Measurements from ENCODE around the gene CDH13.

The CDH13 gene

DNA sequence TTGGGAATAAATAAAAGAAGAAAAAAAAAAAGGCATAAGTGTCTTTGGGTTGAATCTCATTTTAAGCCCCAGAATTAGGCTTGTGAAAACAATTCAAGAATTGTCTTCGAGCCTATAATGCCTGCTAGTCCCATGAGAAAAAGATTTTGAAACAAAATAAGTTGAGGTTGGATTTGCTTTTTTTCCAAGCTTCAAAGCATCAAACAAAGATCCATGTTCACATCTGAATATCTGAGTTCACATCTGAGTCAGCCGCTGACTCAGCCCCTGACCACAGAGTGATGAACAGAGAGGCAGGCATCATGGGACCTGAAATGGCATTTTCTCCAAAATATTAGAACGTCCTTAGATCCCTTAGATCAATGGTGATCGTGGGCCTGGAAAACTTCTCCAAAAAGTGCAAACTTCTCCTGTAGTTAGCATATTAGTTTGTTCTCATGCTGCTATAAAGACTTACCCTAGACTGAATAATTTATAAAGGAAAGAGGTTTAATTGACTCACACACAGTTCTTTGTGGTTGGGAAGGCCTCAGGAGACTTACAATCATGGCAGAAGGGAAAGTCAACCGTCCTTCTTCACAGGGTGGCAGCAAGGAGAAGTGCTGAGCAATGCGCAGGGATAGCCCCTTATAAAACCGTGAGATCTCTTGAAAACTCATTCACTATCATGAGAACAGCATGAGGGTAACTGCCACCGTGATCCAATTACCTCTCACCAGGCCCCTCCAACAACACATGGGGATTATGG lies 886.4 kb downstream of the CDH13 start:
- peak; percentile 60 for DNase-seq (ENCODE audit: low spot score)

DNA sequence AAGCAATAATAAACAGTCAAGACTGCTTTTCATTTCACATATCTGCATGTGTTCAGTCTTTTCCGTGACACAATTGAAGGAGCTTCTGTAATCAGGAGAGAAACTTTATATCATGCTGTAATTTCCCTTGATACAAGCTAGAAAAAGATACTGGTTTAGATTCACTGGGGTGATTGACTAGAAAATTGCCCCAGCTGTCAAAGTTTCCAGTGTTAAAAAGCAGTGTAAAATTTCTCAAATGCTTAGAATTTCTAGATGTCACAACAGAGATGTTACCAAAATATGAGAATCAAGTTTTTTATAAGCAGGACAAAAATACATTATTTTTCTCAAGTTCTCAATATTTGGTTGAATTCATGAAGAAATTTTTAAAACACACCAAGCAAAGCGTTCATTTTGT lies 888.6 kb downstream of the CDH13 start:
- no peak for DNase-seq (ENCODE audit: low spot score)

DNA sequence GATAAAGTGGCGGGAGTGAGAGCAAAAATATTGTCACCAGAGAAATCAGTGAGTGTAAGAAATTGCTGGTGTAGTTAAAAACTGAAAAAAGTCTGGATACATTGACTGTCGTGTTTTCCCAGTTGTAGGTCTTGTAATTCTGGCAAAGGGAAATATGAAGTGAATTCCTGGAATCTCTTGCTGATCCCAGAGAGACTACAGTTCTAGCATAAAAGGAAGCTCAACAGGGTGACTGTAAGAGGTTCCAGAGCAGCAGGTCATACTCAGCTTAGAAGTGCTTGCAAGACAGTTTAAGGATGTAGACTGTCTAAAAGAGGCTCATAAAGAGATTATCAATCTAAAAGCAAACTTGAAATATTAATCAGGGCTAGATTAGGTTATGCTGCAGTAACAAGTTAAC lies 890.2 kb downstream of the CDH13 start:
- DNase-seq (ENCODE audit: low spot score): no peak

DNA sequence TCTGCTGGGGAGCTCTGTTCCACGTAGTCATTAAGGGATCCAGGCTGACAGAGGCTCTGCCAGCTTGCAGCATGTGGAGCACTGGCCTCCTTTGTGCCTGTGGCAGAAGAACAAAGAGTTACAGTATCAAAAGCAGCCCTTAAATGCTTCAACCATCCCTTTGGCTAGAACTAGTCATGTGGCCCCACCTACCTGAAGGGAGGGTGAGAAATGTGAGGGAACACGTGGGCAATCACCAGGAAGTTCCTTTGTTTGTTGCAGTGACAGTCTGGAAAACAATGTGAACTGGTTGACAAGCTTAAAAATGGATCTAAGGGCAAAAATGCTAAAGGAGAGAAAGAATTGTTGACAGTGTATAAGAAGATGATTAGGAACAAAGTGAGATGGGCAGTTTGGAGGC lies 890.6 kb downstream of the CDH13 start:
- DNase-seq (ENCODE audit: low spot score): no peak

DNA sequence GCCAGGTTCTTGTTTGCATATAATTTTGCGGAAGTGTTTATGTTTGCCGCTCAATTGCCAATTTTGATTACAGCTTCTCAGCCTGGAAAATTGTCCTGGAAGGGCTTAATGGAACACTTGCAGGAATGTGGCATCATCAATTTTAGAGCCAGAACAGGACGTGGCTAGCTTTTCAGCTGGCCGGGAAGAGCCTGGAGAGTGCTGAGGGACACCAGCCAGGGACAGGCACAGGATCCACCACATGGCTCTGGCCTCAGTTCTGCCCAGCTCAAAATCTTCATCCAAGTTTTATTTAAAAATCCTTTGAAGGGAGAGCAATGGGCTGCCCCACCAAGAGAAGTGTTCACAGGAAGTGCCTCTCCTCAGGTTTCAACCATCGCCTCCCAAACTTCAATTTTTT lies 893.8 kb downstream of the CDH13 start:
- no peak for DNase-seq (ENCODE audit: low spot score)

DNA sequence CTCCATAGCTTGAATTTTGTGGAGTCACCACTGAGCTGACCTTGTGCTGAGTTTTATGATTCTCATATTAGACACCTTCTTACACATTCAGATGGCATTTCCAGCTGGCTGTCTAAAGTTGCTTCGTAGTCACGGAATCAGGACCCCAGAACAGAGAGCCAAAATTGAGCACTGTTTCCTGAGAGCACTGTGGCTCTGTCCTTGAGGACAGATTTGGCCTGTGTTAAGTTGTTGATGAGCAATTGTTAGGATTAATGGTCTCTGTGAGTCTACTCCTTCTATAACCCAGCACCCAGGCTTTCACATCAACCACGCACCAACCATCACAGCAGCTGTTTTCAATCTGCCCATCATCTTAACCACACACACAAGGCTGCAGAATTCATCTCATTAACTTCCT lies 903.5 kb downstream of the CDH13 start:
- no peak for DNase-seq (ENCODE audit: low spot score)

DNA sequence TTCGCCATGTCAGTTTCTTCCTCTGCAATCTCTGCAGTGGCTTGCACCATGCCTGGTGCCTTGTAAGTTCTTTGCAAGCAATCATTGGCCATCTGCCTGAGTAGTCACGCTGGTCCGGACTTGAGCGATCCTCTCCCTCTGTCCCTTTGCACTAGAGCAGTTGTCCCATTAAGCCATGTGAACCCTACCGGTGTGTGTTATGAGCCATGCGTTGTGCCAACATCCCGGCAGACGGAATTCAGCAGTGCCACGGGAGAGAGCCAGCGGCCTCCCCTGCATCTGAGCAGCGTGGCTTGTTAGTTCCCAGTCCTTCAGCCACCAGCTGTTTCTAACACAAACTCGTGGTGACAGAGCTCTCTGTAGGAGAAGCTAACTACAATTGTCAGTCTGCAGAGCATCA lies 905.9 kb downstream of the CDH13 start:
- DNase-seq (ENCODE audit: low spot score): no peak

DNA sequence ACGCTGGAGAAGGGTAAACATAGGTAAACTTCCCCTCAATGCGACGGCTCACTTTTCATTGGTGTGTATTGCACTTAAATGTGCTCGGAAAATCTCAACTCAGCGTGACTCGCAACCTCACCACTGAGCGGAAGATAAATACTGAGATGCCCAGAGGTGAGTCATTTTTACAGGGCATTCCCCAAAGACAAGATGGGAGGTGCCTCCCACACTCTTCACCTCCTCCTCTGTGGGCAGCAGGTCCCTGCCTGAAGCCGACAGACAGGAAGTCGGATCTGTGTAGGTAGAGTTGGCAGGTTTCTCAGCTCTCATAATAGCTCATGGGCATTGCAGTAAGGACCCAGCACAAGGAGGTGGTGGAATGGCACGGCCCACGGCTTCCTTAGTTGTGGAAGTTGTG lies 906.4 kb downstream of the CDH13 start:
- DNase-seq (ENCODE audit: low spot score): peak; percentile 2

DNA sequence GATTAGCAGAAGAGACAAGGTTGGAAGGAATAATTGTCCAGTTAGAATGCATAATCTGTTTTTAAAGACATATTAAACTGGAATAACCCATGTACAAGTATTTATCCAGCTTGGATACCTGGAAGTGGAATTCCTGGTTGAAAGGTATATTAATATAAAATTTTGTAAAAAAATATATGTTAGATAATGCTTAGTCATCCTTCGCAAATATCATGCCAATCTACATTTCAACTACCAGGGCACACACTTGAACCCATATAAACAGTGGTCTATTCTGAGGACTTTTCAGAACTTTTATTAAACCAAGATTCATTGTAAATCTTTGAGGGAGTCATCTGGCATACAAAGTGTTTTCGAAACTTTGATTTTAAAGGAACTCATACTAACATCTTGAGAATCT lies 911.9 kb downstream of the CDH13 start:
- DNase-seq (ENCODE audit: low spot score): no peak

DNA sequence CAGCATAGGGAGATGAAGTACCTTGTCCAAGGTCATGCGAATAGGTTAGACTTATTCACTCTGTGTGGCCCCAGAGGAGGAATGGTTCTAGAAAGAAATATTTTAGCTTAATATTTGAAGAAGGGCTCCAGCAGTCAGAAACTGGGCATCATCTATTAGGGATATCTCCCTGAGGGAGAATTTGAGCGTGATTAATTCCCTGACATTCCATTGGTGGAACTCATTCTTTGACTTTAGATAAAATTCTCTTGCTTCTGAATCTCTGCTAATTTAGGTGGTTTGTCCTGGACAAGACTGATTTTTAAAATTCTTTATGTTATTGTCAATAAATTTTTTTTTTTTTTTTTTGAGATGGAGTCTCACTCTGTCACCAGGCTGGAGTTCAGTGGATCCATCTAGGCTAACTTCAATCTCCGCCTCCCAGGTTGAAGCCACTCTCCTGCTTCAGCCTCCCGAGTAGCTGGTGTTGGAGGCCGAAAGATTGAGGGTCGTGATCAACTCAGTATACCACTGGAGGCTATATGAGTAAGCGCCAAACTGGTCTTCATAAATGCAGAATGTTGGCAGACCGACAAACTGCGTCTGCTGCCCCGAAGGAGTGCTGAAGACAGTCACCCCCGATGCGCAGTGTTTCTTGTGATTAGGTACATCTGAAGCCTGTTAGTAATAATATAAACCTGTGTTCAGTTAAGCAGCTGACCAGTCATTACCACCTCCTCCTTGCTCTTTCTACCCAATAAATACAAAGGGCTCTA lies 913.1 kb downstream of the CDH13 start:
- DNase-seq (ENCODE audit: low spot score): no peak

DNA sequence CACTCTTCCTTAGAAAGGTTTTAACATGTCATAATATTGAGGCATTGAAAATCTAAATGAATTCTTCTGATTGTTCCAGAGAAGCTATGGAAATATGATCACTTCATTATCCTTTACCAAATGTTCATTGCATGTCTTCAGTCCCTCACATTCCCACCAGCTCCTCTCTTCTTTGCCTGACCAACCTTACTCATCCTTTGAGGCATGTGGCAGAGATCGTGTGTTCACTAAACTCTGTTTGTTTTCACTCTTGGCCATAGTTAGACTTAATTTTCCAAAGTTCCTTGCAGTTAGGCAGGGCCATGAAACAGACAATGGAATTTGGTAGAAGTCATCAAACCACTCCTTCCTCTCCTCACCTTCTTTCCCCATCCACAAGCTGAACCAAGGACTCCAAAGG lies 914.5 kb downstream of the CDH13 start:
- DNase-seq (ENCODE audit: low spot score): no peak

DNA sequence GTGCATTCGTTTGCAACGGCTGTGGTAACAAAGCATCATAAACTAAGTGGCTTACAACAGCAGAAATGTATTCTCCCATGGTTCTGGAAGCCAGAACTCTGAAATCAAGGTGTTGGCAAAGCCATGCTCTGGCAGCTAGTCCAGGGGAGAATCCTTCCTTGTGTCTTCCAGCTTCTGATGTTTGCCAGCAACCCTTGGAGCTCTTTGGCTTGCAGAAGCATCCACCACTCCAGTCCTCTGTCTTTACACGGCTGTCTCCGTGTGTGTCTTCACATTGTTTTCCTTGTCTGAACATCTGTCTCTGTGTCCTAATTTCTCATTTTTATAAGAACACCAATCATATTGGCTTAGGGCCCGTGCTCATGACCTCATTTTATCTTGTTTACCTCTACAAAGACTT lies 915.7 kb downstream of the CDH13 start:
- DNase-seq (ENCODE audit: low spot score): no peak

DNA sequence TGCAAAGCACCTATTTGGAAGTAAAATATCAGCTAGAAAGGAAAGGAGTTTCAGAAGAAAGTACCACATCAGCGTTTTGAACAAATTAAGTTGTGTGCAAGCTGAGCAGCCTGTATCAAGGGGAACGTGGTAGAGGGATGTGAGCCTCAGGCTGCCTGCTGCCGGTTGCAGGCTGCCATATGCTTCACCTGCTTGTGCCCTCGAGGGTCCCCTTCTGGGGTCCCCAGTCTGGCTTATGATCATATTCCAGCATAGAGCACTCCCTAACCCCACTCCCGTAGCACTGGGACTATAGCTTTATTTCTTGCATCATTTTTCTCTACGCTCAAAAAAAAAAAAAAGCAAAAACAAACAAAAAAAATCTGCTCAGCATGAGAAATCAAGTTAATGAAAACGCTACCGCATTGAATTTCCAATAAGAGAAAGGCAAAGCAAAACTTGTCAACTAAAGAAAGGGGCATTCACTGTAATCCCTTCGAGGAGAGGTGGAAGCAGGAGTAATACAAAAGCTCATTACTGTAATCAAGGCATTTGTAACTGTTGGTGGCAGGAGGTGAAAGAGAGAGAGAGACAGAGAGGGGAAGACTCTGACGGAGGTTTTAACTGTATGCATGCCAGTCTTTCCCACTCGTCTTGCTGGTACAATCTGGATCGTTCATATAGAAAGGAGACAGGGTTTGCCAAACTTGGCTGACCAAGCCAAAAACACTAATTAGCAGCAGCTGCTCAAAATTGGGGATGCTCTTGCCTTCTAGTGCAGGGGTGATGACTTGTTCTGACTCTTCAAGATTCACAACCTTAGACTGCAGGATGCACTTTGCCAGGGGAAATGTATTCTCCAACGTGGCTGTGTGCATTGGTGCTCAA lies 922.8 kb downstream of the CDH13 start:
- DNase-seq (ENCODE audit: low spot score): no peak

DNA sequence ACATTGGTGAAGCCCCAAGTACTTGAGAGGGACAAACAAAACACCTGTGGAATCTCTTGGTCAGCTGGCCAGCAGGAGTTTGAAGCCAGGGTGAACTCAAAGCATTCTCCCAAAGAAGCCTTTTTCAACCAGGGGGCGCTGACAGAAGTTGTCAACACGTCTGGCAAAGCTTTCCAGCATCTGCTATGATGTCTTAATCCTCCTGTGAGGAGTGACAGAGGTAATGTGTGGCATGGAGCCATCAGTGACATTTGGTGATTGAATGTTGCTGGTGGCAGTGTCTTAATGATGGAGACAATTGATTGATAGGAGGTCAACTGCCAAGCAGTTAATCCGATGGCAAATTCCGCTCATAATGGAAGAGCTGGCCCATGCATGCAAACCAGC lies 923.4 kb downstream of the CDH13 start:
- no peak for DNase-seq (ENCODE audit: low spot score)

DNA sequence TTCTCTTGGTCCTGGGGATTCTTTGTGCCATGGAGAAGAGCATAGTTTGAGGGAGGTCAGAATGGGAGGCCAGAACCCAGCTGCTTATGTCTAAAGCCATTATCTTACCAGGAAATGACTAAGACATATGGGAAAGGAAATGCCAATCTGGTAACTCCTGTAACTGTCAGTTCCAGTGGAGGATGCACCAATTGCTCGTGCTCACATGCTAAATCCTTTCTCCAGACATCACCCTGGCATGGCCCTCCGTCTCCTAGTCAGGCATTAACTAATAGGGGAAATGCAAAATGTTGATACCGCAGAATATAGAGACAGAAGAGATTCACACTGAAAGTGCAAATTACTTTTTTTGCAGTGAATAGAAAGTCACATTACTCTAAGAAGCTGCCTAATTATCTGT lies 925.5 kb downstream of the CDH13 start:
- peak; percentile 38 for DNase-seq (ENCODE audit: low spot score)

DNA sequence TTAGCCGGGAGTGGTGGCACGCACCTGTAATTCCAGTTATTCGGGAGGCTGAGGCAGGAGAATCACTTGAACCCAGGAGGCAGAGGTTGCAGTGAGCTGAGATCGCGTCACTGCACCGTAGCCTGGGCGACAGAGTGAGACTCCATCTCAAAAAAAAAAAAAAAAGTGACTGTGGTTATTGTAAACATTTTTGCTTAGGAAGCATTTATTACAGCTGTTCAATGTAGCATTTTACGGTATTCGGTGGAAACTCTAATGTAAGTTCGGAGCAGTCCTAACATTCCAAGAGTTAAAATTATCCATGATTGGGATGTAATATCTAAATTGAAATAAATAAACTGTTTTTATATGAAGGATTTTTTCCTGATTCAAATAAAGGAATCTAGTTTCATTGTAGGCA lies 926.2 kb downstream of the CDH13 start:
- DNase-seq (ENCODE audit: low spot score): no peak

DNA sequence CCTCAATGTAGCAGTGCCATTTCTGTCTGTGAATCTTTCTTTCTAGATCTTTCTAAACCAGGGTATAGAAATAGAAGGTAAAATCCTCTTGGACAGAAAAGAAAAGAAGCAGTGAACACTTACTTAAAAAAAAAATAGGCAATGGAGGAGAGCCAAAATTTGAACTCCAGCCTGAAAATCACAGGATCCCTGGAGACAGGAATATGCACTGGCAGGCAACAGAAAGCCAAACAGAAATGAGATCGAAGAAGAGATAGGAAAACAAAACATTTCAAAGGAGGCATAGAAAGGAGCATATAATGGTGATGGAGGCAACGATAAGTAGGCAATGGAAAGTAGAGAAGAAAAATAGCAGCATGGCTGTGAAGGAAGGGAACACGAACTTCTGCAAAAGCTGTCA lies 927.3 kb downstream of the CDH13 start:
- no peak for DNase-seq (ENCODE audit: low spot score)

DNA sequence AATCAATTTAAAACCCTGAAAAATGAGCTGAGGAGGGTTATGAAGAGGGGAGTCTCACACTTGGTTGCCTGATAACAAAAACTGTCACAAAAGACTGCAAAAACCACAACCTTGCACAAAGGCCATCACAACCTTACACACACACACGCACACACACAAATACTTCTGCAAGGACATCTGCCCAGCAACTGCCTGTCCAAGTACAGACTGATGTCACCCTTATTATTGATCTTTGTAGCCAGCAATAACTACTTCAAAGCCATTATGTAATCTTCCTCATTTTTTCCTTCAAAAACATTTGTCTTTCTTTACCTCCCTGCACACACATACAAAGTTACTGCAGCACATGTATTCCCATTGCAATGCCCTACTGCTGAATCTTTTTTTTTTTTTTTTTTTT lies 927.8 kb downstream of the CDH13 start:
- no peak for DNase-seq (ENCODE audit: low spot score)

DNA sequence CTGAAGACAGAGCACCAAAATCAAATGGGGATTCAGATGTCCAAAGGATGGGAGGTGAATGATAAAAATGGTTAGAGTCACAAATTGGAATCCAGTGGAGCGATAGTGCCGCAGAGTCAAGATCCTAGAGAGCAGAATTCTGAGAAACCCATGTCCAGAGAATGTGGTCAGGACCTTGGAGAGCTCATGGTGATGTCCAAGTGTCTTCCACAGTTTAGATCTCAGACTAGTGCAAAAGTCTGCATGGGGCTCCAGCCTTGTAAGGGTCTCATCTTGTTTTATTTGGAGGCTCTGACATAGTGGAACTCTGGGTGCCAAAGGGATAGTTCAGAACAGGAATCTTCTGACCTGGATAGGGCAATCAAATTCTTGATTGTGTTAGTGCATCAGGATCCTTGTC lies 935.1 kb downstream of the CDH13 start:
- DNase-seq (ENCODE audit: low spot score): peak; percentile 22

DNA sequence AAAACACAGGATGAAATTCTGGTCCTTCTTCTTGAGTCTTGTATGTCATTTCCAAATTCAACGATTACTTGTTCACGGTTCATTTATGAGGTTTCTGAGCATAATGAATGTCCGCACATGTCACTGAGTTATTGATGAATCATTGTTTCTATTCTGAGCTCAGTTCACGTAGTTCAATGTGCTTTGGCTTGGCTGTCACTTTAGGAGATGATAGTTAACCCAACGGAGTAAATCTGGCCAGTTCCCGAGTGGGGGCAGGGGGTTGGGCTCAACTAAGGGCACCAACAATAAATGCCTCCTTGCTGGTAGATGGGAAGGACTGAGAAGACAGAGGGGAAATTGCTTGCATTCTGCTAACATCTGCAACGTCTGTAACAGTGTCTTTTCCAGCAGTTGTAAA lies 941.6 kb downstream of the CDH13 start:
- no peak for DNase-seq (ENCODE audit: low spot score)

DNA sequence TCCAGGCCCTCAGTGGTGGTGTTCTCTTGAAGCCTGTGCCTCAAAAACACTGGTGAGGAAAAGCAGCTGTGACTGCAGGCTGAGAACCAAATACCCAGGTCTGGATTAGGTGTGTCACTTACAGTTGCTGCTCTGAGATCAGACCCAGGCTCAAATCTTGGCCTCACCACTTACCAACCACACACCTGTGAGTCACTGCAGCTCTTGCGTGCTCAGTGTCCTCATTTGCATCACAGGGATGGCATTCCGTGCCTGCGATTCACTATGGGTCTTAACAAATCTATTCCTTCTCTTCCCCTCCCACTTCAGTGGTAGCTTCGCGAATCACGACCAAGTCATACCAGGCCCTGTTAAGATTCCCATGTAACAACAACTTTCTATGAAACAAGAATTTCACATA lies 947.6 kb downstream of the CDH13 start:
- peak; percentile 37 for DNase-seq (ENCODE audit: low spot score)

DNA sequence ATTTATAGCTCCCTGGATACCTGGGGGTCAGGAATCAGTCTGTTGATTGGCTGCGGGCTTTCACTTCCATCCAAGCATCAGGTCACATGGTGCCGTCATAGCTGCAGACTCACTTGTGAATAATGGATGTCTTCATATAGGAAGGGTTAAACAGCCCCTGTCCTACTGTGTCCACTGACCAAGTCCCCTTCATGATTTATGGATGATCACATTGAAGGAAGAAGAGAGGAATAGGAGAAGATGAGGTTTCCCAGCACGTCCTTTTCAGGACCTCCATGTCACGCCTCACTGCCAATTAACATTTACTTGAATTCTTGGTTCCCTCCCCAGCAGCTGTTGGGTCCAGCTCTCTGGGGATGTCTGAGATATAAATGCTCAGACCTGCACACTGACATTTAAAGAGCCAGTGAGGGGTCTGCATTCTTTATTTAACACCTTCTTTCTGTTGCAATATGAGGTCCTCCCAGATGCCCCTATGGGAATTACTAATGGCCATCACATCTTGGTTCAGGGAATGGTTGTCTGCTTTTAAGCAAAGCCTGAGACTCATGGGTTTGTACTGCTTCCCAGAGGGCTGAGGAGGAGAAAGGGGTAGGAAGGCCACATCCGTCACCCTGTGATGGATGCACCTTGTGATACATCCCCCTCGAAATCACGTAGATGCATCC lies 950.4 kb downstream of the CDH13 start:
- DNase-seq (ENCODE audit: low spot score): no peak
